Stimulated activated CD8-positive, alpha-beta memory T cell treated with anti-CD3 and anti-CD28 coated beads, Interleukin-15, amount 100 ng/mL, for 48 hours (primary cell): ENCODE measurements around the gene KPNA2.
"Not testable (repeated sequence)": the region's sequence is repeated elsewhere in the genome, so short reads cannot be mapped to it uniquely, and the experiment has no call there.

ENCODE experiments used
- DNase-seq, 2 donors: peaks; one replicate each; pipeline ENCODE4 v3.0.0-alpha.2; 2020; ENCODE audit warnings: low read depth in 2 of 2

Gene KPNA2

DNA sequence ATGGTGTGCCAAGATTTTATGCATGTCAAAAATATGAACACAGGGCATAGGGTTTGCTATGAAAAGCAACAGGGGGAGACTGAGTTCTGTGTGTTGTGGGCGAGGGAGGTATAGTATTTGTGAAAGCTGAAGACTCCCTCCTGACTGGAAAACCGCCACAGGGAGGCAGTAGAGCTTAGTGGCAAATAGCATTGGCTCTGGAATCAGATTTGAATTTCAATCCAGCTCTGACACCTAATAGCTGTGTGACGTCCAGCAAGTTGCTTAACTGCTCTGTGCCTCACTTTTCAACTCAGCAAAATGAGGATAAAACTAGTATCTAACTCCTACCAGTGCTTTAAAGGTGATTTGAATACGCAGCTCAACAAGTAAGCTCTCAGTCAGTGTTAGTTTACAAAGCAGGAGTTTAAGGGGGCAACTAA, 22.0 kb downstream of the KPNA2 start:
- no peak for DNase-seq

DNA sequence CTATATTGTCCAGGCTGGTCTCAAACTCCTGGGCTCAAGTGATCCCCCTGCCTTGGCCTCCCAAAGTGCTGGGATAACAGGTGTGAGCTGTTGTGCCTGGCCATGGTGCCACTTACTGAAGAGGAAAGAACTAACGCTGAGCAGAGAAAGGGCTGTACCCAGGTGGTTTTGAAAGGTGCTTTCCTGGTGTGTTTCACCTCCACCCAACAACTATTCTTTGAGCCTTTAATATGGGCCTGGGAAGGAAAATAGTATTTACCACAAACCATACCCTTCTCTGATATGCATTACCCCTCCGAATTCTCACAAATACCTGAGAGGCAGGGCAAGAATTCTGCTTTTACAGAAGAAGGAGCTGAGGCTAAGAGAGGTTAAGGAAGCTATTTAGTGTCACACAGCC, 24.8 kb downstream of the KPNA2 start:
- no peak for DNase-seq

- no peak for DNase-seq
These were observed 26.2 kb downstream of the KPNA2 start for GRCh38 chr17:68061512-68062313.

GRCh38 chr17:68065366-68065765, 29.8 kb downstream of the KPNA2 start:
- not testable (repeated sequence) for DNase-seq

- not testable (repeated sequence) for DNase-seq
These were observed 33.0 kb downstream of the KPNA2 start for GRCh38 chr17:68068512-68068911.

DNA sequence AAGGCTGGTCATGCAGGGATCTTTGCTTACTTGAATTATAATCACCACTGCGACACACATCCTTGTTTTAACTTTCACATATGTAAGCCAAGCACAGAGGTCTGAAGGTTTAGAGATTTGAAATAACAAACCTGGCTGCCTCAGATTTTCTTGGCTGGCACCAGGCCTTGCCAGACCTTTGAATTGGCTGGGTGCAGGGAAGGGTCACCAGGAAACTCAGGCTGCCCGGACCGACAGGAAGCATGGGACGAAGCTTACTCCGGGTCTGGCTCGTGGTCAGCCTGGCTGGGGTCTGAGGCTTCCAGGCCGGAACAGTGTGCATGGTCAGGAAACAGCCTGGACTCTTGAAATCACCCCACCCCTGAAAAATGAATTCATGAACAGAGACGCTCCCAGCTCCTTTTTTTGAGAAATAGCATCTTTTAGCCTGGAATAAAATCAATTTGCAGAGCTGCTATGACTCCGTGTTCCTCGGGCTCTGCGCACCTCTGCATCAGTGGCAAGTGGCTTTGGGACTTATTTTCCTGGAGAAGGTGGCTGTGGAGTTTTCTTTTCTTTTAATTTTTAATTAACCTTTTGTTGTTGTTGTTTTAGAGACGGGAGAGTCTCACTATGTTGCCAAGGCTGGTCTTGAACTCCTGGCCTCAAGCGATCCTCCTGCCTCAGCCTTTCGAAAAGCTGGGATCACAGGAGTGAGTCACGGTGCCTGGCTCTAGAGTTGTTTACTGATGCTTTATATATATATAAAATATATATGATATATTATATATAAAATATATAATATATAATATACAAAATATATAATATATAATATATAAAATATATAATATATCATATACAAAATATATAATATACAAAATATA, 35.3 kb downstream of the KPNA2 start:
- not testable (repeated sequence) for DNase-seq

DNA sequence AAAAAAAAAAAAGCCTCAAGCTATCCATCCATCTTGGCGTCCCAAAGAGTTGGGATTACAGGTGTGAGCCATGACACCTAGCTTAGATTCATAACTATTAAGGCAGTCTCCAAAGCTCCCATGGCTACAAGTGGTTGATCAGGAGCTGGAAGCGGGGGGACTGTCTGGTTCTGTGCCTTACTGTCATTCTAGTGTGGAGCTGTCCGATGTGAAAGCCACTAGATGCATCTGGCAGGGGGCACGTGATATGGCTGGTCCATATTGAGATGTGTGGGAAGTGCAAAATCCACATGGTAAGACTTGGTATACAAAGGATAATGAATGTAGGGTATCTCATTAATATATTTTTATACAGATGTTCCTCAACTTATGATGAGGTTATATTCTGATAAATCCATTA, 38.7 kb downstream of the KPNA2 start:
- no peak for DNase-seq

DNA sequence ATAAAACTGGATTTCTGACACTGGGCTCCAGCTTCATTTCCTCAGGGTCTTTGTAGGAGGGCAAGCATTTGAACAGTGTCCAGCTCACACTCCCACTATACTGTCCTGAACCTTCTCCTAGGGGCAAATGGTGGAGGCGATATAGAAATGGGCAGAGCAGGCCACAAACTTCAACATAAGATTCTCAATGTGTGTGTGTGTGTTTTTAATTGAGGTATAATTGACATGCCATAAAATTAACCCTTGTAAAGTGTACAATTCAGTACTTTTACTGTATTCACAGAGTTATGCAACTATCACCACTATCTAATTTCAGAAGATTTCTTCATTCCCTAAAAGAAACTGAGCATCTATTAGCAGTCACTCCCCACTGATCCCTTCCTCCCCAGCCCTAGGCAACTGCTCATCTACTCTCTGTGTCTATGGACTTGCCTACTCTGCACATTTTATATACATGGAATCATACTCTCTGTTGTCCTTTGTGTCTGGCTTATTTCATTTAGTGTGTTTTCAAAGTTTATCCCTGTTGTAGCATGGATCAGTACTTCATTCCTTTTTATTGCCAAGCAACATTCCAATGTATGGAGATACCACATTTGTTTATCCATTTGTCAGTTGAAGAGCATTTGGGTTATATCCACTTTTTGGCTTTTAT, 40.5 kb downstream of the KPNA2 start:
- DNase-seq = not testable (repeated sequence)

DNA sequence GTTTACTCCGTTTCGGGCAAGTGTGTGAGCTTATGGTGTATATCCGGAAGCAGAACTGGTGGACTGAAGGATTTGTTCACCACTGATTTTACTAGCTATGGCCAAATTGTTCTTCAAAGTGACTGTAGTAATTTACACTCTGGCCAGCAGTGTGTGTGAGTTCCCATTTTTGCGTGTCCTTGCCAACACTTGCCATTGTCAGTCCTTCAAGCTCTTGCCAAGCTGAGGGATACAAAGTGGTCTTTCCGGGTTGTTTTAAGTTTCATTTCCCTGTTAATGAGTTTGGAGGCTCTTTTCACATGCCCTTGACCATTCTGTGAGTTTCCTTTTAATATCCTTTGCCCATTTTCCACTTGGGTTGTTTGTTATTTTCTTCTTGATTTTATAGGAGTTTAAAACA, 42.0 kb downstream of the KPNA2 start:
- not testable (repeated sequence) for DNase-seq

DNA sequence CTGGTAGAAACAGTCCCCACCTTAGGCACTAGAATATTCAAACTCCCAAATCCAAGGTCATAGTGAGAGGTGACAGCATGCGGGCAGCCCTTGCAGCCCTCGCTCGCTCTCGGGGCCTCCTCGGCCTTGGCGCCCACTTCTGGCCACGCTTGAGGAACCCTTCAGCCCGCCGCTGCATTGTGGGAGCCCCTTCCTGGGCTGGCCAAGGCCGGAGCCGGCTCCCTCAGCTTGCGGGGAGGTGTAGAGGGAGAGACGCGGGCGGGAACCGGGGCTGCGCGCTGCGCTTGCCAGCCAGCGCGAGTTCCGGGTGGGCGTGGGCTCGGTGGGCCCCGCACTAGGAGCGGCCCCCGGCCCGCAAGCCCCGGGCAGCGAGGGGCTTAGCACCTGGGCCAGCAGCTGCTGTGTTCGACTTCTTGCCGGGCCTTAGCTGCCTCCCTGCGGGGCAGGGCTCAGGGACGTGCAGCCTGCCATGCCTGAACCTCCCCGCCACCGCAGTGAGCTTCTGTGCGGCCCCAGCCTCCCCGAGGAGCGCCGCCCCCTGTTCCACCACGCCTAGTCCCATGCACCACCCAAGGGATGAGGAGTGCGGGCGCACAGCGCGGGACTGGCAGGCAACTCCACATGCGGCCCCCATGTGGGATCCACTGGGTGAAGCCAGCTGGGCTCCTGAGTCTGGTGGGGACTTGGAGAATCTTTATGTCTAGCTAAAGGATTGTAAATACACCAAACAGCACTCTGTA, 45.0 kb downstream of the KPNA2 start:
- DNase-seq = no peak

DNA sequence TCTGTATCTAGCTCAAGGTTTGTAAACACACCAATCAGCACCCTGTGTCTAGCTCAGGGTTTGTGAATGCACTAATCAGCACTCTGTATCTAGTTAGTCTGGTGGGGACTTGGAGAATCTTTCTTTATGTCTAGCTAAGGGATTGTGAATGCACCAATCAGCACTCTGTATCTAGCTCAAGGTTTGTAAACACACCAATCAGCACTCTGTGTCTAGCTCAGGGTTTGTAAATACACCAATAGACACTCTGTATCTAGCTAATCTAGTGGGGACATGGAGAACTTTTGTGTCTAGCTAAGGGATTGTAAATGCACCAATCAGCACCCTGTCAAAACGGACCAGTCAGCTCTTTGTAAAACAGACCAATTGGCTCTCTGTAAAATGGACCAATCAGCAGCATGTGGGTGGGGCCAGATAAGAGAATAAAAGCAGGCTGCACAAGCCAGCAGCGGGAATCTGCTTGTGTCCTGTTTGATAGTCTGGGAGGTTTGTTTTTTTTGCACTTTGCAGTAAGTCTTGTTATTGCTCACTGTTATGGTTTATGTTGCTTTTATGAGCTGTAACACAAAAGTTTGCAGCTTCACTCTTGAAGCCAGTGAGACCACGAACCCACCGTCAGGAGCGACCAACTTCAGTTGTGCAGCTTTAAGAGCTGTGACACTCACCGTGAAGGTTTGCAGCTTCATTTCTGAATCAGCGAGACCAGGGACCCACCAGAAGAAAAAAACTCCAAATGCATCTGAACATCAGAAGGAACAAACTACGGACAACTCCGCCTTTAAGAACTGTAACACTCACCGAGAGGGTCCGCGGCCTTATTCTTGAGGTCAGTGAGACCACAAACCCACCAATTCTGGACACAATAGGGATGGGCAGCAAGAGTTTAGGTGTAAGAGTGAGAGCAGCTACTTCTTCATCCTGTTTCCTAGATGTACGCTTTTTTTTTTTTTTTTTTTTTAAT, 46.0 kb downstream of the KPNA2 start:
- not testable (repeated sequence) for DNase-seq

GRCh38 chr17:68085771-68086381, 50.3 kb downstream of the KPNA2 start:
- no peak for DNase-seq

GRCh38 chr17:68086666-68087065, 51.1 kb downstream of the KPNA2 start:
- DNase-seq = not testable (repeated sequence)

DNA sequence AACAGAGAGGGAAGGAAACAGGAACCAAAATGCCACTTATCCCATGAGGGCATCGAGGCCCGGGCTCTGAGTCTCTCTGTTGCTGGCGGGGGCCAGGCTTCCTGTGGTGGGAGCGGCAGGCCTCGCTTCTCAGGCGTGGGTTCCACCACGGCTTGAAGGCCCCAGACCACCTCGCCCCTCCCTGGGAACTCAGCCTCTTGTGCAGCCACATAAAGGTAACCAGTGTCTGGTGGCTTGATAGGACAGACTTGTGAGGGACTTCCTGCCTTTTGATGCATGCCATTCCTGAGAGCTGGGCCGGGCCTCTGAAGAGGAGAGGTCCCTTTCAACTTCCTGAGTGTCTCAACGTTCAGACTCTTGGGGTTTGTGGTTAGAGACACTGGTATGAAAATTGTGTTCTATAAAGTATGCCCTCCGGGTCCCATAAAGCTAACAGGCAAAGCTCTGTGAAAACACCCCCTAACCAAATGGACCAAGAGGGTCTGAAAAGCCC, 51.6 kb downstream of the KPNA2 start:
- not testable (repeated sequence) for DNase-seq

DNA sequence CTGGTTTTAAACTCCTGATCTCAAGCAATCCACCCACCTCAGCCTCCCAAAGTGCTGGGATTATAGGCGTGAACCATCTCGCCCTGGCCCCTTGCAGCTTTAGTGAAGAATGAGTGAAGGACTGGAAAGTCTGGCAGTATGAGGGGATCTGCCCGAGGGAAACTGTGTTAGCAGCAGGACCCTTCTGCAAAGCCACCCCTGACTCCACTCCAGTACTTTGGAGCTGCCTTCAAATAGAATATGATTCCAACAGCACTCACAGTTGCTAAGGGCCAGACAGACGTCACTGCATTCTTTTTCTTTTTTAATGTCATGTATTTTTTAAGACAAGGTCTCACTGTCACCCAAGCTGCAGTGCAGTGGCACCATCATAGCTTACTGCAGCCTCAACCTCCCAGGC, 52.3 kb downstream of the KPNA2 start:
- DNase-seq = no peak

GRCh38 chr17:68089881-68090280, 54.3 kb downstream of the KPNA2 start:
- DNase-seq = no peak

GRCh38 chr17:68094481-68095078, 59.0 kb downstream of the KPNA2 start:
- no peak for DNase-seq

- DNase-seq = no peak
These were observed 59.8 kb downstream of the KPNA2 start for GRCh38 chr17:68095205-68095811.

- no peak for DNase-seq
These were observed 60.6 kb downstream of the KPNA2 start for GRCh38 chr17:68096111-68096510.
